B cell (primary cell): ENCODE data around the gene ANKRD33. TPM values are rescaled to one million over a fixed set of nuclear protein-coding genes. Genes with fewer than 3 reads are reported as not detected.

Source experiments
- ATAC-seq: fragments of 200-7000 bp; cut with Tn5 transposase; one replicate; pipeline ENCODE4 v1.10.0; 2021; ENCODE audit warnings: low read depth, mild to moderate bottlenecking, moderate number of reproducible peaks, moderate library complexity
- CTCF ChIA-PET: fragments of 350-600 bp; sonication (Branson Sonifier 250); formaldehyde crosslinking; loops from one replicate; lab custom pipeline; 2021; ENCODE audit warnings: antibody characterized with exemption, inconsistent platforms; lab: Charles Lee
- POLR2A ChIA-PET: fragments of 350-600 bp; sonication (Branson Sonifier 250); formaldehyde crosslinking; loops from one replicate; lab custom pipeline; 2021; ENCODE audit warnings: antibody characterized with exemption; lab: Charles Lee
- DNase-seq: peaks from one replicate; pipeline ENCODE4 v3.0.0; 2013
- H2AFZ ChIP-seq: 2 replicates; pipeline ENCODE4 v1.6.1; 2012; ENCODE audit warnings: mild to moderate bottlenecking, low read depth, low read length; ENCODE audit not compliant: insufficient read depth, poor library complexity, severe bottlenecking
- H3K27ac ChIP-seq, 2 donors: 1 replicate in 1 of 2; 2 replicates in 1 of 2; pipeline ENCODE4 v1.5.1; 2012 to 2013; ENCODE audit warnings: low read length in 2 of 2, mild to moderate bottlenecking in 2 of 2, moderate library complexity in 1 of 2
- H3K27me3 ChIP-seq, 4 experiments: fragments of 200-600 bp in 1 of 4; sonication (generic) in 1 of 4; replicated peaks in 1 of 4; 1 replicate in 2 of 4; 2 replicates in 2 of 4; pipeline versions ENCODE4 v1.6.1 to v1.7.0; 2013 to 2016; ENCODE audit warnings: low read length in 3 of 4, mild to moderate bottlenecking in 2 of 4, mixed read lengths in 1 of 4, moderate library complexity in 1 of 4; ENCODE audit not compliant: insufficient read depth in 4 of 4, control insufficient read depth in 3 of 4; ENCODE audit errors: control extremely low read depth in 1 of 4
- H3K36me3 ChIP-seq, 2 experiments: replicated peaks in 1 of 2; 1 replicate in 1 of 2; 2 replicates in 1 of 2; pipeline versions ENCODE4 v1.6.1 to v1.7.1; 2013; ENCODE audit warnings: low read length in 1 of 2; ENCODE audit not compliant: insufficient read depth in 2 of 2, control insufficient read depth in 1 of 2; ENCODE audit errors: control extremely low read depth in 1 of 2, extremely low read depth in 1 of 2
- H3K4me1 ChIP-seq, 2 donors: fragments of 200-600 bp in 1 of 2; sonication (generic) in 1 of 2; 1 replicate in 1 of 2; 2 replicates in 1 of 2; pipeline versions ENCODE4 v1.5.1 to v1.6.1; 2013 to 2017; ENCODE audit warnings: low read length in 2 of 2; ENCODE audit not compliant: control insufficient read depth in 2 of 2, insufficient read depth in 2 of 2
- H3K4me2 ChIP-seq: replicated peaks from 2 replicates; pipeline ENCODE3; 2012; ENCODE audit warnings: mild to moderate bottlenecking, low read depth, low read length; ENCODE audit not compliant: poor library complexity, severe bottlenecking
- H3K4me3 ChIP-seq, 5 experiments: fragments of 200-600 bp in 1 of 5; sonication (generic) in 1 of 5; 1 replicate in 3 of 5; 2 replicates in 2 of 5; pipeline versions ENCODE4 v1.5.1 to v1.7.0; 2011 to 2016; ENCODE audit warnings: low read length in 4 of 5, mild to moderate bottlenecking in 4 of 5, low read depth in 2 of 5, control low read depth in 1 of 5, moderate library complexity in 1 of 5; ENCODE audit not compliant: insufficient read depth in 1 of 5; ENCODE audit errors: control extremely low read depth in 1 of 5, extremely low read depth in 1 of 5
- H3K79me2 ChIP-seq: fragments of 200-600 bp; sonication (generic); one replicate; pipeline ENCODE4 v1.6.0; 2016; ENCODE audit warnings: low read length; ENCODE audit not compliant: control insufficient read depth, insufficient read depth
- H3K9ac ChIP-seq: fragments of 200-600 bp; sonication (generic); 2 replicates; pipeline ENCODE4 v1.6.1; 2017; ENCODE audit warnings: mild to moderate bottlenecking, low read length, moderate library complexity
- H3K9me3 ChIP-seq, 3 donors: one replicate each; pipeline versions ENCODE4 v1.6.1 to v1.7.1; 2013; ENCODE audit warnings: low read length in 2 of 3; ENCODE audit not compliant: control insufficient read depth in 2 of 3, insufficient read depth in 1 of 3; ENCODE audit errors: control extremely low read depth in 1 of 3
- H4K20me1 ChIP-seq: 2 replicates; pipeline ENCODE4 v1.6.0; 2012; ENCODE audit warnings: mild to moderate bottlenecking, low read length; ENCODE audit not compliant: insufficient read depth, control insufficient read depth, poor library complexity, severe bottlenecking
- H3K27ac Mint-ChIP-seq: one replicate; pipeline ENCODE4 v1.8.0; 2021; ENCODE audit warnings: mixed read lengths
- H3K27me3 Mint-ChIP-seq: one replicate; pipeline ENCODE4 v1.8.0; 2021; ENCODE audit warnings: mixed read lengths
- H3K4me1 Mint-ChIP-seq: one replicate; pipeline ENCODE4 v1.8.0; 2021; ENCODE audit warnings: mixed read lengths
- H3K4me3 Mint-ChIP-seq: one replicate; pipeline ENCODE4 v1.8.0; 2021; ENCODE audit warnings: mixed read lengths
- H3K9me3 Mint-ChIP-seq: one replicate; pipeline ENCODE4 v1.8.0; 2022; ENCODE audit warnings: mixed read lengths; ENCODE audit not compliant: insufficient read depth
- CTCF ChIP-seq: fragments of 200-600 bp; IDR thresholded peaks from one replicate; pipeline ENCODE4 v1.8.0; 2022; ENCODE audit warnings: antibody characterized with exemption, mild to moderate bottlenecking
- EZH2 ChIP-seq: IDR thresholded peaks from 2 replicates; pipeline ENCODE4 v1.6.1; 2012; ENCODE audit warnings: borderline replicate concordance, low read depth, mild to moderate bottlenecking, moderate library complexity, low read length; ENCODE audit not compliant: insufficient read depth, poor library complexity, severe bottlenecking
- WGBS: methylation state at CpG from one replicate; pipeline ENCODE4 v1.1.5; 2013; ENCODE audit warnings: missing lambda C conversion rate; ENCODE audit not compliant: insufficient coverage; 5-methylcytosine and 5-hydroxymethylcytosine counted together
- intact Hi-C: fragments of 100-400 bp; cut with micrococcal nuclease; formaldehyde crosslinking; loops from one replicate; pipeline ENCODE4 v1.10.0; 2022
- polyA plus RNA-seq: library from polyadenylated mRNA; depleted of rRNA; stranded (reverse); fragments of >200 nt; gene quantifications from 2 replicates; pipeline ENCODE4 v1.2.3, GENCODE V29; 2012
- total RNA-seq, 2 donors: library from RNA; stranded (reverse); fragments of 120-200 nt in 1 of 2; gene quantifications; 1 replicate in 1 of 2; 2 replicates in 1 of 2; pipeline versions ENCODE4 v1.2.3 to v1.2.4, GENCODE V29; 2013 to 2022

ANKRD33 gene
- total and polyA plus RNA-seq, 2 donors (not counting 1 experiment from before 2014, with no cell fraction given), result not detected

GRCh38 chr12:51898937-51899336, 11.0 kb downstream of the ANKRD33 start:
- Histone ChIP-seq H3K27ac (no peak overlapping the region), H3K4me2 (no peak overlapping the region), H3K9ac (no peak overlapping the region), H3K9me3 (peaks cover 0 to 4% (median 0%) of the 10 kb centered on the region in 3 donors), H2AFZ (no peak overlapping the region), H3K4me3 (no peak overlapping the region), H3K27me3 (peaks cover 0 to 16% (median 0%) of the 10 kb centered on the region in 4 experiments), H3K4me1 (no peaks in the 10 kb centered on the region), H3K36me3 (no peaks in the 10 kb centered on the region), H3K79me2 (no peaks in the 10 kb centered on the region), H4K20me1 (no peaks in the 10 kb centered on the region)
- no peaks in the 10 kb centered on the region for H3K4me1 Mint-ChIP-seq
- no peak for TF ChIP-seq CTCF
- no peak for TF ChIP-seq EZH2
- H3K27ac Mint-ChIP-seq, result no peak overlapping the region
- CTCF ChIA-PET, result no interaction called here
- ATAC-seq (no peak), DNase-seq (no peak)
- intact Hi-C loops, result no loop called here
- 78% methylated on average over 9 of the region's 9 CpGs for WGBS
- H3K4me3 Mint-ChIP-seq, result no peak overlapping the region
- H3K9me3 Mint-ChIP-seq, result no peaks in the 10 kb centered on the region
- peaks cover 20% of the 10 kb centered on the region for H3K27me3 Mint-ChIP-seq
- POLR2A ChIA-PET, result no interaction called here

- no peak overlapping the region for H3K27ac Mint-ChIP-seq
- no peaks in the 10 kb centered on the region for H3K4me1 Mint-ChIP-seq
- no peaks in the 10 kb centered on the region for H3K9me3 Mint-ChIP-seq
- Histone ChIP-seq H3K4me1 (no peaks in the 10 kb centered on the region), H3K36me3 (no peaks in the 10 kb centered on the region), H3K27me3 (peaks cover 0 to 10% (median 0%) of the 10 kb centered on the region in 4 experiments), H2AFZ (no peak overlapping the region), H3K9ac (no peak overlapping the region), H3K4me2 (no peak overlapping the region), H3K79me2 (no peaks in the 10 kb centered on the region), H3K27ac (no peak overlapping the region), H3K4me3 (no peak overlapping the region), H3K9me3 (peaks cover 0 to 4% (median 0%) of the 10 kb centered on the region in 3 donors), H4K20me1 (no peaks in the 10 kb centered on the region)
- no peak for DNase-seq
- WGBS, result 96% methylated on average over 43 of the region's 43 CpGs
- H3K27me3 Mint-ChIP-seq, result peaks cover 23% of the 10 kb centered on the region
- no peak for TF ChIP-seq CTCF
- no peak for TF ChIP-seq EZH2
- ChIA-PET POLR2A (no interaction called here), CTCF (no interaction called here)
- intact Hi-C loops, result no loop called here
- ATAC-seq, result no peak
- no peak overlapping the region for H3K4me3 Mint-ChIP-seq
Observed at GRCh38 chr12:51900323-51900889, 12.5 kb downstream of the ANKRD33 start.
